Measurements from ENCODE around the gene MAP2K3.

Gene MAP2K3

DNA sequence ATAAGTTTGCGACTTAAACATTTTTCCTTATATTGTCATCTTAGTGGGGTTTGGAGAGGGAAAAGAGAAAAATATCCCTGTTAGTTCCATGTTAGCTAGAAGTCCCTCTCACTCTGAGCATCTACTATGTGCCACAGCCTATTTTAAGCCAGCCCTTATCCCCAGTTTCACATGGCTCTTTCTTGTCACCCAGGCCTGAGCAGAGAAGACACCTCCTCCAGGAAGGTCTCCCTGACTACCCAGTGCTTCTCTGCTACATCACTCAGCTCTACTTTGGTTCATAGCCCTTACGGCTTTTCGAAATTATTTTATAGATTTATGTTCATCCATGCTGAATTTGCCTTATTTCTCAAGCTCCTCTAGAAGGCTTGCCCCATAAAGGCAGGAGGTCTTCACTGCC is 7.2 kb upstream of the MAP2K3 start:
- Histone ChIP-seq H3K27ac (peak overlapping the region; percentile 100), H3K4me1 (ENCODE audit: control insufficient read depth in 1 of 2, insufficient read depth in 1 of 2, low read depth in 1 of 2, low read length in 1 of 2) (peaks cover 73 to 74% of the 10 kb centered on the region in 2 experiments), H3K27me3 (peaks cover 10% of the 10 kb centered on the region), H3K9me3 (no peaks in the 10 kb centered on the region), H3K36me3 (no peaks in the 10 kb centered on the region), H3K4me3 (ENCODE audit: low read depth in 1 of 2, low read length in 1 of 2) (no peak overlapping the region)
- TF ChIP-seq, protein P1, sequence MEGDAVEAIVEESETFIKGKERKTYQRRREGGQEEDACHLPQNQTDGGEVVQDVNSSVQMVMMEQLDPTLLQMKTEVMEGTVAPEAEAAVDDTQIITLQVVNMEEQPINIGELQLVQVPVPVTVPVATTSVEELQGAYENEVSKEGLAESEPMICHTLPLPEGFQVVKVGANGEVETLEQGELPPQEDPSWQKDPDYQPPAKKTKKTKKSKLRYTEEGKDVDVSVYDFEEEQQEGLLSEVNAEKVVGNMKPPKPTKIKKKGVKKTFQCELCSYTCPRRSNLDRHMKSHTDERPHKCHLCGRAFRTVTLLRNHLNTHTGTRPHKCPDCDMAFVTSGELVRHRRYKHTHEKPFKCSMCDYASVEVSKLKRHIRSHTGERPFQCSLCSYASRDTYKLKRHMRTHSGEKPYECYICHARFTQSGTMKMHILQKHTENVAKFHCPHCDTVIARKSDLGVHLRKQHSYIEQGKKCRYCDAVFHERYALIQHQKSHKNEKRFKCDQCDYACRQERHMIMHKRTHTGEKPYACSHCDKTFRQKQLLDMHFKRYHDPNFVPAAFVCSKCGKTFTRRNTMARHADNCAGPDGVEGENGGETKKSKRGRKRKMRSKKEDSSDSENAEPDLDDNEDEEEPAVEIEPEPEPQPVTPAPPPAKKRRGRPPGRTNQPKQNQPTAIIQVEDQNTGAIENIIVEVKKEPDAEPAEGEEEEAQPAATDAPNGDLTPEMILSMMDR (IDR thresholded peaks at IDR 0.05) = no peak

DNA sequence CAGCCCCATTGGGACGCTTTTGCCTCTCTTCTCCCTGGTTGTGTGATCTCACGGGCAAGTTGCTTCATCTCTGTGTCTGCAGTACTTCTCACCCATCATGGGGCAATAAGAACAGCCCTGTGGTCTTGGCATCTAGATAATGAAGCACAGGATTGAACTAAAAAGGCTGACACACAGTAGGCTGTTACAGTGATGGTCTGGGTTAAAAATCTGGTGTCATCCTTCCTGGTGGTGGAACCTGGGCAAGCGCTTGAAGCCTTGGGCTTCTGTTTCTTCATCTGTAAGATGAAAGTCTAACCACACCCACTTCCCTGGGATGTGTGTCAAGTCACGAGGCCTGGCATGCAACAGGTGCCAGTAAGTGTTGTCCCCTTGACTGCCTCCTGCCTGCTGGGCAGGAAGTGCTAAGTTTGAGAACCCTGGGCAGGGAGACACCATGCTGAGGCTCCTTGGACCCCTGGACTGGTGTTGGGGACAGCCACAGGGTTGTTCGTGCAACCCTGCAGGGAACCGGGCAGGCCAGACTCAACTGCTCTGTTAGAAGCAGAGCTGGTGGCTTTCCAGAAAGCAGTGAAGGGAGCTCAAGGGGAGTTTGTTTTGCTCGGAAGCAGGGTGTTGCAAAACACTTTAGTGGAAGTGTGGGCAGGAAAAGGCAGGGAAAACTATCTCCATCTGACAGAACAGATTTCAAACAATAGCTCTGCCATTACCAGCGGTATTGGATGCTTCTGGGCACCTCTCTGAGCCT is 5.9 kb upstream of the MAP2K3 start:
- H3K4me1 ChIP-seq (ENCODE audit: control insufficient read depth in 1 of 2, insufficient read depth in 1 of 2, low read depth in 1 of 2, low read length in 1 of 2) = peaks cover 86 to 87% of the 10 kb centered on the region in 2 experiments
- H3K27me3 ChIP-seq = peaks cover 10% of the 10 kb centered on the region
- H3K36me3 ChIP-seq = no peaks in the 10 kb centered on the region
- H3K27ac ChIP-seq = peak overlapping the region; percentile 100
- H3K4me3 ChIP-seq (ENCODE audit: low read depth in 1 of 2, low read length in 1 of 2) = peak overlapping the region; percentile 42 to 46
- H3K9me3 ChIP-seq = no peaks in the 10 kb centered on the region
- TF ChIP-seq, protein P1 (IDR thresholded peaks at IDR 0.05) = peak; percentile 50

DNA sequence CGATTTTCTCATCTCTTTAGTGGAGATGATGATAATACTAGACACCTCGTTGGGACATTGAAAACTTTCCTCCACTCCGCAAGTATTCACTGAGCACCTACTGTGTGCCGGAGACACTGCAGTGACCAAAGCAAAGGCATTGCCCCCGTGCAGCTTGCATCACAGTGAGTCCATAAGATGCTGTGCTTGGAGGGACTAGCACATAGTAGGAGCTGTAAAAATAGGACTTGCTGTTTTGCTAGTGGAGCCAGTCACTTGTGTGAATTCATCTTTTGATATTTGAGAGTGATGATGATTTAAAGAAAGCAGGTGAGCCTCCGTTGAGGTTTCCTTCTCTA is 5.3 kb upstream of the MAP2K3 start:
- peak overlapping the region; percentile 42 to 46 for H3K4me3 ChIP-seq (ENCODE audit: low read depth in 1 of 2, low read length in 1 of 2)
- peaks cover 10% of the 10 kb centered on the region for H3K27me3 ChIP-seq
- H3K27ac ChIP-seq = peak overlapping the region; percentile 100
- no peaks in the 10 kb centered on the region for H3K36me3 ChIP-seq
- peaks cover 91 to 93% of the 10 kb centered on the region in 2 experiments for H3K4me1 ChIP-seq (ENCODE audit: control insufficient read depth in 1 of 2, insufficient read depth in 1 of 2, low read depth in 1 of 2, low read length in 1 of 2)
- no peaks in the 10 kb centered on the region for H3K9me3 ChIP-seq
- TF ChIP-seq, protein P1 (IDR thresholded peaks at IDR 0.05) = no peak

DNA sequence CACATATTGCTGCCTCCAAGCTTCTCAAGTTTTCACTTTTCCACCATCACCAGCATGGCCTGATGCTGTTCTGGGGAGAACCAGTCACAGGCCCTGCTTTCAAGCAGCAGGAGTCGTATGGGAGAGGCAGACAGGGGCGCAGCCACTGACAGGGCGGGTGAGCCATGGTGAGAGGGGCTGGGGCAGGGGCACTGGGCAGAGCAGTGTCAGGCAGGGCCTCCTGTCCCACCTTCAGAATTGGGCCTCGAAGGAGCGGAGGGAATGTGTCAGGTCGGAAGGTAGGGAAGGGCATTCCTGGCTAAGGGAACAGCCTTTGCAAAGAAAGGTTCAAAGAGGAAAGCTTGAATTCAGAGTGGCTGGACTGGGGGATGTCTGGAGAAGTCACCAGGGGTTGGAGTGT is 4.9 kb upstream of the MAP2K3 start:
- peaks cover 91 to 93% of the 10 kb centered on the region in 2 experiments for H3K4me1 ChIP-seq (ENCODE audit: control insufficient read depth in 1 of 2, insufficient read depth in 1 of 2, low read depth in 1 of 2, low read length in 1 of 2)
- TF ChIP-seq, protein P1 (IDR thresholded peaks at IDR 0.05) = no peak
- H3K27me3 ChIP-seq = peaks cover 6% of the 10 kb centered on the region
- H3K4me3 ChIP-seq (ENCODE audit: low read depth in 1 of 2, low read length in 1 of 2) = peak overlapping the region; percentile 42 to 46
- H3K9me3 ChIP-seq = no peaks in the 10 kb centered on the region
- peak overlapping the region; percentile 100 for H3K27ac ChIP-seq
- no peaks in the 10 kb centered on the region for H3K36me3 ChIP-seq

DNA sequence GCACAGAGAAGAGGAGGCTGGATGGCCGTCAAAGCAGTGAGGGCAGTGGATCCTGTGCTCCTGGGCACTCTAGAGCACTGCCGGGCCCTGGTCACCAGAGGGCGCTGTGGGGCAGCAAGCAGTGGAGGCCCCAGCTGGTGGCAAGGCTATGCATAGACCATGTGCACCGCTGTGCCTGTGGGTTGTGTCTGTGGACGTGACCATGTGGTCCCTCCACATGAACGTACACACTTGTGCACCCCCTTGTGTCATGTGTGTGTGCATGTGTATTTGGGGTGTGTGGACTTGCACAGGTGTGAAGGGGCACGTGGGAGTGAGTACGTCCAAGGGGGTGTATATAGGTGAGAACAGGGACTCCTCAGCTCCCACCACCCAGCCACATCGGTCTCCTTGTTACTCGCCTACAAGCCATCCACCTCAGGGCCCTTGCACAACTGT is 4.4 kb upstream of the MAP2K3 start:
- peak overlapping the region; percentile 42 to 46 for H3K4me3 ChIP-seq (ENCODE audit: low read depth in 1 of 2, low read length in 1 of 2)

More for the DNA sequence above, 4.4 kb upstream of the MAP2K3 start:
- TF ChIP-seq, protein P1 (IDR thresholded peaks at IDR 0.05) = peak; percentile 99
- peaks cover 89 to 91% of the 10 kb centered on the region in 2 experiments for H3K4me1 ChIP-seq (ENCODE audit: control insufficient read depth in 1 of 2, insufficient read depth in 1 of 2, low read depth in 1 of 2, low read length in 1 of 2)
- H3K9me3 ChIP-seq = no peaks in the 10 kb centered on the region
- peaks cover under 1% of the 10 kb centered on the region for H3K27me3 ChIP-seq
- H3K27ac ChIP-seq = peak overlapping the region; percentile 100
- H3K36me3 ChIP-seq = no peaks in the 10 kb centered on the region

Measured in neutrophil (primary cell).